ENCODE measurements around the gene LIN7A. TPM values are rescaled to one million over a fixed set of nuclear protein-coding genes. Genes with fewer than 3 reads are reported as not detected.
"Not testable (repeated sequence)": the region's sequence is repeated elsewhere in the genome, so short reads cannot be mapped to it uniquely, and the experiment has no call there.

Gene LIN7A
- total RNA-seq, 2 experiments from 2014 or later: not detected

DNA sequence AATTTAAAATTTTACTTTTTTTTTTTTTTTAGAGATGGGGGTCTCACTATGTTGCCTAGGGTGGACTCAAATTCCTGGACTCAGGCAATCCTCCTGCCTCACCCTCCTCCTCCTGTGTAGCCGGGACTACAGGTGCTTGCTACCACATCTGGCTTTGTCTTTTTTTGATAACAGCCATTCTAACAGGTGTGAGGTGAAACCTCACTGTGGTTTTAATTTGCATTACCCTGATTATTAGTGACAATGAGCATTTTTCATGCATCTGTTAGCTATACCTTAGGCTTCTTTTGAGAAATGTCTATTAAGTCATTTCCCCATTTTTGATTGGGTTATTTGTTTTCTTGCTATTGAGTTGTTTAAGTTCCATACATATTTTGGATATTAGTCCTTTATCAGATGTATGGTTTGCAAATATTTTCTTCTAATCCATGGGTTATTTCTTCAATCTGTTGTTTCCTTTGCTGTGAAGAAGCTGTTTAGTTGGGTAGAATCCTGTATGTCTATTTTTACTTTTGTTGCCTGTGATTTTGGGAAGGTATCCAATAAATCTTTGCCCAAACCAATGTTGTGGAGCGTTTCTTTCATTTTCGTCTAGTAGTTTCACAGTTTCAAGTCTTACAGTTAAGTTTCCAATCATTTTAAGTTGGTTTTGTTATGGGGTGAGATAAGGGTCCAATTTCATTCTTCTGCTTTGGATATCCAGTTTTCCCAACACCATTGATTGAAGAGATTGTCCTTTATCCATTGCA lies 134.9 kb downstream of the LIN7A start:
- CTCF ChIA-PET: no interaction called here
- H3K27me3 Mint-ChIP-seq: no peaks in the 10 kb centered on the region
- H3K4me3 Mint-ChIP-seq: no peak overlapping the region
- no peak for DNase-seq
- no peaks in the 10 kb centered on the region for H3K4me1 Mint-ChIP-seq
- H3K27ac Mint-ChIP-seq: no peak overlapping the region
- H3K9me3 Mint-ChIP-seq: peaks cover 2% of the 10 kb centered on the region
- POLR2A ChIA-PET: no interaction called here
- no peaks in the 10 kb centered on the region for H3K36me3 Mint-ChIP-seq (ENCODE audit: low read depth)

DNA sequence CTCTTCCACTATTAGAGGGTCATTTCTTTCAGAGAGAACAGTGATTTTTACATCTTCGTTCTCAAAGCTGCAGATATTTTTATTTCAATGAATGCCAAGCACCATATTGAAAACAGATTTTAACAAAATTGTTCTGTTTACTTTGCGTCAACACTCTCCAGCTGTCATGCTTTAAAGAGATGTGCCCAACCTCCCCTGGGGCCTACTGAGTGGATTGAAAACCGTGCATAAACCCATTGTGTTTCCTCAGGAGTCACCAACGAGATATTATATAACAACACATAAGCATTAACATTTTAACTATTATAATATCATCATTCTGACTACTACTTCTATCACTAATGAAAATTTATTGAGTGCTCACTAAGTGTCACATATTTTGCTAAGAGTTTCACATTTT lies 139.5 kb downstream of the LIN7A start:
- Mint-ChIP-seq H3K4me3 (no peak overlapping the region), H3K27ac (no peak overlapping the region), H3K4me1 (no peaks in the 10 kb centered on the region), H3K36me3 (ENCODE audit: low read depth) (no peaks in the 10 kb centered on the region), H3K9me3 (no peaks in the 10 kb centered on the region), H3K27me3 (no peaks in the 10 kb centered on the region)
- DNase-seq: no peak
- POLR2A ChIA-PET: no interaction called here
- CTCF ChIA-PET: no interaction called here

DNA sequence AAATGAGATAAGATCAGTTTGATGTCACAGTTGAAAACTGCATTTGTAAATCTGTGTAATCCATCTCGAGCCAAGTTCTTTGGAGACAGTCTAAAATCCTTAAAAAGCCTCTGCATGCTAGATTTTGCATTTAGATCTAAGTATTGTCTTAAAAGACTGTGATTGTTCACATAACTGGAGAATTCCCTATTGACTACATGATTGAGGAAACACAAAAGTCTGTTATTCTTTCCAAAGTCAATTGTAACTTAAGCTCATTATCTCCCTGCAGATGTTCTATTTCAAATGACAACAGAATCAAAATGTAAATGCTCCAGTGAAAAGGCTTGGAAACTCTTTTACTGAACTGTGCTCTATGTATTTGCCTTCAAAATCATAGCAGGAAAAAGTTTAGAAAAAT lies 143.2 kb downstream of the LIN7A start:
- Mint-ChIP-seq H3K27ac (no peak overlapping the region), H3K9me3 (no peaks in the 10 kb centered on the region), H3K36me3 (ENCODE audit: low read depth) (no peaks in the 10 kb centered on the region), H3K4me3 (no peak overlapping the region), H3K27me3 (no peaks in the 10 kb centered on the region), H3K4me1 (no peaks in the 10 kb centered on the region)
- POLR2A ChIA-PET: no interaction called here
- CTCF ChIA-PET: no interaction called here
- no peak for DNase-seq

DNA sequence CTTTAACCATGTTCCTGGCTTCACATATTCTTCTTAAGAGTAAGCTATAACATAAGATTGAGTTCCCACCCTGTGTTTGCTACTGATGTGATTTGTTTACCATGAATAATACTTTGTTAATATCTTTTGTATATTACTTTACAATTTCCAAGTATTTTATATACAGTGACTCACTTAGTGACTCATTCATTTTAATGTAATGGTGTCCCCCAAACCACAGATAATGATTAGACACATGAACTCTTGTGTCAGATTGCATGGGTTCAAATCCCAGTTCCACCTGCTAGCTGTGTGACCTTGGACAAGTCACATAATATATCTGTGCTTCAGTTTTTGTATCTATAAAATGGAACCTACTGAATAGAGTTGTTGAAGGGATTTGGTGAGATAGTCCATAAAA lies 144.9 kb downstream of the LIN7A start:
- H3K36me3 Mint-ChIP-seq (ENCODE audit: low read depth): no peaks in the 10 kb centered on the region
- ChIA-PET CTCF (no interaction called here), POLR2A (no interaction called here)
- H3K27me3 Mint-ChIP-seq: no peaks in the 10 kb centered on the region
- no peak overlapping the region for H3K27ac Mint-ChIP-seq
- peaks cover 4% of the 10 kb centered on the region for H3K9me3 Mint-ChIP-seq
- H3K4me3 Mint-ChIP-seq: no peak overlapping the region
- no peaks in the 10 kb centered on the region for H3K4me1 Mint-ChIP-seq
- DNase-seq: no peak

DNA sequence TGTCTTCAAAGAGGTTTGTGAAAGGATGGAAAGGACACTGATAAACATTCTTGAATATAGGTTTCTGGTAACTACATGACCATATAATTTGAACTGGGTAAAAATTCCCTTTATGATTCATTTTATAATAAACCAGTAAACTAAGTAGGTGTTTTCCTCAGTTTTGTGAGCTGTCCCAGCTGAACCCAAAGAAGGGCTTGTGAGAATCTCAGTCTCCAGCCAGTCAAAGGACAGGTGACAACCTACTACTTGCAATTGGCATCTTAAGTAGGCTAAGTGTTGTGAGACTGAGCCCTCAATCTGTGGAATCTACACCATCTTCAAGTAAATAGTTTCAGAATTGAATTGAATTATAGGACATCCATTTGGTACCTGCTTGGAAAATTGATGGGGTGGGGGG lies 145.9 kb downstream of the LIN7A start:
- Mint-ChIP-seq H3K4me1 (no peaks in the 10 kb centered on the region), H3K27me3 (no peaks in the 10 kb centered on the region), H3K36me3 (ENCODE audit: low read depth) (no peaks in the 10 kb centered on the region), H3K9me3 (peaks cover 4% of the 10 kb centered on the region), H3K4me3 (no peak overlapping the region), H3K27ac (no peak overlapping the region)
- no peak for DNase-seq
- POLR2A ChIA-PET: no interaction called here
- CTCF ChIA-PET: no interaction called here

DNA sequence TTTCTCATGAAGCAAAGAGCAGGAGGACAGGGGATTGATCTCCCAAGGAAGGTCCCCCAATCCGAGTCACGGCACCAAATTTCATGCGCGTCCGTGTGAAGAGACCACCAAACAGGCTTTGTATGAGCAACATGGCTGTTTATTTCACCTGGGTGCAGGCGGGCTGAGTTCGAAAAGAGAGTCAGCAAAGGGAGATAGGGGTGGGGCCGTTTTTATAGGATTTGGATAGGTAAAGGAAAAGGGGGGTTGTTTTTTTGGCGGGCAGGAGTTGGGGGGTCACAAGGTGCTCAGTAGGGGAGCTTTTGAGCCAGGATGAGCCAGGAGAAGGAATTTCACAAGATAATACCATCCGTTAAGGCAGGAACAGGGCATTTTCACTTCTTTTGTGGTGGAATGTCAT lies 149.3 kb downstream of the LIN7A start:
- H3K36me3 Mint-ChIP-seq (ENCODE audit: low read depth); H3K27me3 Mint-ChIP-seq; H3K4me1 Mint-ChIP-seq; CTCF ChIA-PET; DNase-seq; POLR2A ChIA-PET; H3K27ac Mint-ChIP-seq; H3K4me3 Mint-ChIP-seq: not testable (repeated sequence)
- H3K9me3 Mint-ChIP-seq: peaks cover 11% of the 10 kb centered on the region

DNA sequence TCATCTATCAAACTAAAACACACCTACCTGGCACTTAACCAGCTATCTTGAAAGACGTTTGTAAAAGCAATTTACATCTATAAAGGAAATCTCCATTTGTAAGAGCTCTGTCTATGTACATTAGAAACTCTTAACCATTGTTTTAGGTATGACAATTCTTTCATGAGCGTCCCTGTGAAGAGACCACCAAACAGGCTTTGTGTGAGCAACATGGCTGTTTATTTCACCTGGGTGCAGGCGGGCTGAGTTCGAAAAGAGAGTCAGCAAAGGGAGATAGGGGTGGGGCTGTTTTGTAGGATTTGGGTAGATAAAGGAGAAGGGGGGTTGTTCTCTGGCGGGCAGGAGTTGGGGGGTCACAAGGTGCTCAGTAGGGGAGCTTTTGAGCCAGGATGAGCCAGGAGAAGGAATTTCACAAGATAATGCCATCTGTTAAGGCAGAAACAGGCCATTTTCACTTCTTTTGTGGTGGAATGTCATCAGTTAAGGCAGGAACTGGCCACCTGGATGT lies 154.7 kb downstream of the LIN7A start:
- H3K4me3 Mint-ChIP-seq; CTCF ChIA-PET; POLR2A ChIA-PET; DNase-seq; H3K4me1 Mint-ChIP-seq; H3K36me3 Mint-ChIP-seq (ENCODE audit: low read depth); H3K27ac Mint-ChIP-seq; H3K27me3 Mint-ChIP-seq: not testable (repeated sequence)
- peaks cover 12% of the 10 kb centered on the region for H3K9me3 Mint-ChIP-seq

DNA sequence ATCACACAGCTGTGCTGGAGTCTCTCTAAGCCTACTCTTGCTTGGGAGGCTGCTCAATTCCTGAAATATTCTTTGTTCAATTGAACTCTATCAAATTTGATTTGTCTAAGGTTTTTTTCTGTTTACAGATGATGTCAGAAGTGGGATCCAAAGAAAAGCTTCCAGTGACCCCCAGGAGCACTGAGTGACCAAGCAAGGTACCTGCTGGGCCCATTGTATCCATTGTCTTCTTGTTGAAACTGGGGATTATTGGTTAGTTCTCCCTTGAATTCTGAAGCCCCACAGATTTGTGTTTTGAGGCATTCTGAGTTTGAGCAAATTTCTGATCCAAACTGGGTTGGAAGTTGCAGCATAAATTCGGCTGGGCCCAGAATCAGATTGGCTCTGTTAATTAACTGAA lies 156.4 kb downstream of the LIN7A start:
- ChIA-PET CTCF (no interaction called here), POLR2A (no interaction called here)
- no peaks in the 10 kb centered on the region for H3K27me3 Mint-ChIP-seq
- DNase-seq: no peak
- peaks cover 19% of the 10 kb centered on the region for H3K4me1 Mint-ChIP-seq
- peaks cover 13% of the 10 kb centered on the region for H3K36me3 Mint-ChIP-seq (ENCODE audit: low read depth)
- peaks cover 20% of the 10 kb centered on the region for H3K9me3 Mint-ChIP-seq
- H3K4me3 Mint-ChIP-seq: no peak overlapping the region
- no peak overlapping the region for H3K27ac Mint-ChIP-seq

DNA sequence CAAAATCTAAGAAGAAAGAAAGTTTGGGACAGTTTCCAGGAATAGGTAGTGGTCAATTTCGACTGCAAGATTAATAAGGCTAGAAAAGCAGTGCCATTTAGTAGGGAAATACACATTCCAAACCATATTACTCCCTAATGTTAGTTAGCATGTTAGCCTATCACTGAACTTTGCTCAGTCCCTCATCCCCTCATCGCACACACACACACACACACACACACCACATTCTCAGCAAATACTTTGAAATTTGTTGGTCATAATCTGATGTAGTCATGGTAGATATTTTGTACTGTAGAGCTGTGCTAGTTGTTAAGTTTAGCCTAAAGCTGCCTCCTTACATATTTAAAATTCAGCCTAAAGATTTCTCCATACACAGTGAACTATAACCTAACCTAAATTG lies 157.0 kb downstream of the LIN7A start:
- Mint-ChIP-seq H3K4me1 (peaks cover 19% of the 10 kb centered on the region), H3K27ac (no peak overlapping the region), H3K9me3 (peaks cover 26% of the 10 kb centered on the region), H3K36me3 (ENCODE audit: low read depth) (peaks cover 17% of the 10 kb centered on the region), H3K27me3 (no peaks in the 10 kb centered on the region), H3K4me3 (no peak overlapping the region)
- POLR2A ChIA-PET: no interaction called here
- no peak for DNase-seq
- CTCF ChIA-PET: no interaction called here

DNA sequence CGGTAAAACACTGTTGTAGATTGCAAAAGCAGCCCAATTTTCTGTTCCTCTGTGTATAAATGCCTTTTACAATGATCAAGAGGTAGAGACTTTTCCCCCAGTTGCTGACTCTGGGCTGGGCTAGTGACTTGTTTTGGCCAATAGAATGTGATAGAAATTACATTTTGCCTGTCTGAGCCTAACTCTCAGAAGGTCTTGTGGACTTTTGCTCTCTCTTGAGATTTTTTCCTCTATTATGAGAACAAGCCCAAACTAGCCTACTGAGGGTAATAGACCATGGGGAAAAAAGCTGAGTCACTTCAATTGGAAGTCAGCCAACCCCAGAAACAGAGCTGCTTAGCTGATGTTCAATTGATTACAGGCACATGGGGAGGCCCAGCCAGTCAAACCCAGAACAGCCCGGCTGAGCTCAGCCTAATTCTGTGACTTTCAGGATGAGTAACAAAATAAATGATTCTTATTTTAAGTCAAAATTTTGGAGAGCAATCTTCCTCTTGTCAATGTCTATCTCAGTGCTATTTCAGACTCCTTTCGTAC lies 159.7 kb downstream of the LIN7A start:
- H3K27ac Mint-ChIP-seq: peak overlapping the region; percentile 45

DNA sequence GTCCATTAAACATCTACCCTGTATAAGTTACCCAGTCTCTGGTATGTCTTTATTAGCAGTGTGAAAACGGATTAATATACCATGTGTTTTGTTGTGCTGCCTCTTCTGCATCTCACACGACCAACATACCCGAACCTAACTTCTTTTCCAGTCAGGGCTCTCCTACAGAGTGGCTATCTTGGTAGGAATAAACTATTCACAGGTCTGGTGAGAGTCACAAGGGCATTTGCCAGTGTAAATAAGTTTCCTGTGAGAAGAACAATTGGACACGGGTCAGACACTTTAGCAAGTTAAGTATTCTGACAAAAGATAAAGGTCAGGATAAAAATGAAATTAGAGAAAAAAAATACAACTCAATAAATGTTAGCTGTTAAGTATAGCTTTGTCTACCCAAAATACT lies 160.1 kb downstream of the LIN7A start:
- Mint-ChIP-seq H3K27me3 (no peaks in the 10 kb centered on the region), H3K9me3 (peaks cover 22% of the 10 kb centered on the region), H3K36me3 (ENCODE audit: low read depth) (peaks cover 16% of the 10 kb centered on the region), H3K4me1 (peaks cover 29% of the 10 kb centered on the region), H3K27ac (no peak overlapping the region), H3K4me3 (no peak overlapping the region)
- ChIA-PET POLR2A (no interaction called here), CTCF (no interaction called here)
- DNase-seq: no peak

More for the DNA sequence above, 159.7 kb downstream of the LIN7A start:
- Mint-ChIP-seq H3K9me3 (peaks cover 26% of the 10 kb centered on the region), H3K4me3 (no peak overlapping the region), H3K27me3 (no peaks in the 10 kb centered on the region), H3K36me3 (ENCODE audit: low read depth) (peaks cover 19% of the 10 kb centered on the region), H3K4me1 (peaks cover 29% of the 10 kb centered on the region)
- CTCF ChIA-PET: no interaction called here
- DNase-seq: peak; percentile 52
- POLR2A ChIA-PET: no interaction called here

DNA sequence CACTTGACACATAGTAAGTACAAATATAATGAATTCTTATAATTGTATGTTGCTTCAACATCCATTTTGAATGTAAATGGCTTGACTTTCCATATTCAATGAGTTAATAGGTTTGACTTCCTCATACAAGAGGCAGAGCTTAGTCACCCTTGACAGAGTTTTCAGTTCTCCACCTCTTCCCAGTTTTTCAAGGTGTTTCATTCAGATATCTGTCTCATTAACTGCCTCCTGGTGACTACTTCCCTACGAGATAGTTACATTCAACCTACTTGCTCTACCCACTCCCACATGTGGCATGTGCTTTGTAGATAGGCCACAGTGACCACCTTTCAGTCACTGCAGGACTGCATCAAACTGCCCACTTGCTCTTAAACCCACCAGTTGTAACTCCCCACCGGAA lies 161.0 kb downstream of the LIN7A start:
- ChIA-PET CTCF (interaction anchor here (0.9 kb wide), 1 partner anchor 25 kb away, joined by 3 read pairs; no protein-coding TSS in a partner anchor), POLR2A (no interaction called here)
- H3K4me1 Mint-ChIP-seq: peaks cover 29% of the 10 kb centered on the region
- no peak for DNase-seq
- H3K9me3 Mint-ChIP-seq: peaks cover 21% of the 10 kb centered on the region
- no peak overlapping the region for H3K4me3 Mint-ChIP-seq
- peaks cover 16% of the 10 kb centered on the region for H3K36me3 Mint-ChIP-seq (ENCODE audit: low read depth)
- H3K27ac Mint-ChIP-seq: no peak overlapping the region
- H3K27me3 Mint-ChIP-seq: no peaks in the 10 kb centered on the region

DNA sequence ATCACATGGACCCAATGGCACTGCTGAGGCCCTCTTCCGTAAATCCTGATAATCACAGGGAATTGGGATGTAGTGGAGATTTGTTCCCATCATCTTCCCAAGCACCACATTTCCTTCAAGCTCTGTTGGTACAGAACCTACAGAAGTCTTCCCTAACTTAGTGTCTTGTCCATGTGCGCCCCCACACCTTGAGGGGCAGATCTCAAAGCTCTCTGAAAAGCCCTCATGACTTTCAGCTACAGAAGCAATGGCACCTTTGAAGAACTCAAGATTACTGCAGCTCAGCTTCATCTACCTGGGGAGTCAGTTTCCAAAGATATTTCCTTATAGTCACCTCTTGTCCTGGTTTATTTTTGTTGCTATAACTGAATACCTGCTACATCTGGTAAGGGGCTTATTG lies 166.8 kb downstream of the LIN7A start:
- peaks cover 10% of the 10 kb centered on the region for H3K4me1 Mint-ChIP-seq

DNA sequence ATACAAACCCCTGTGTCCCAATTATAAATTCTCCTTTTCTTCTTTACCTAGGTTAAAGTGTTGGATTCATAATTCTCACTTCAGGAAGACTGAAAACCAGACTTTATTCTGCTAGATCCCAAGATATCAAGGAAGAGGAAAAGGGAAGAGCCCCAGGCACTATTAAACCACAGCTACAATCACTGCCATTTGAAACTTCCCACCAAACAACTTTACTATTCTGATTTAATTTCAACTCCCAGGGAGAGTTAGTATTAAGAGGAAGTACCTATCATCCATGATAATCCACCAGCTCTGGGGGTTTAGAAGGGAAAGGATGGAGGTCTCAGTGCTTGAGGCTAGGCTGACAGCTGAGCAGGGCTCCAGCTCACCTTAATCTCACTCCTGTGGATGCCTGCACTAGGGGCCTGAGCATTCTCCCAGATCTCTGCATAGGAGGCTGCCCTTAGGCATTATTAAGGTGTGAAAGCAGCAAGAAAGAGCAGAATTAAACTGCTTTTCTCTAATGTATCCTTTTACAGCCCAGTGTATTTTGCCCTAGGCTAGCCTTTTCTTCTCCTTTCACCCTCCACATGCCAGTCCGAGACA lies 168.1 kb downstream of the LIN7A start:
- DNase-seq: no peak
- Mint-ChIP-seq H3K36me3 (ENCODE audit: low read depth) (no peaks in the 10 kb centered on the region), H3K9me3 (peaks cover 6% of the 10 kb centered on the region), H3K4me3 (no peak overlapping the region), H3K27ac (no peak overlapping the region), H3K4me1 (peaks cover 6% of the 10 kb centered on the region), H3K27me3 (peaks cover 2% of the 10 kb centered on the region)
- CTCF ChIA-PET: no interaction called here
- POLR2A ChIA-PET: no interaction called here

More for the DNA sequence above, 166.8 kb downstream of the LIN7A start:
- Mint-ChIP-seq H3K27me3 (peaks cover 2% of the 10 kb centered on the region), H3K9me3 (peaks cover 9% of the 10 kb centered on the region), H3K4me3 (no peak overlapping the region), H3K27ac (no peak overlapping the region), H3K36me3 (ENCODE audit: low read depth) (peaks cover 4% of the 10 kb centered on the region)
- POLR2A ChIA-PET: no interaction called here
- DNase-seq: no peak
- CTCF ChIA-PET: no interaction called here
